ENCODE results near the gene HIVEP3. TPM values are rescaled to one million over a fixed set of nuclear protein-coding genes. Genes with fewer than 3 reads are reported as not detected.

Gene HIVEP3
- total RNA-seq, 1 donor from 2014 or later = 0.37 TPM

- Histone ChIP-seq H3K4me1 (peaks cover 11% of the 10 kb centered on the region), H3K4me2 (no peak overlapping the region), H3K9ac (no peak overlapping the region), H3K79me2 (ENCODE audit: low read depth) (no peaks in the 10 kb centered on the region), H2AFZ (replicated peaks) (no peak overlapping the region), H3F3A (ENCODE audit: low read depth) (no peaks in the 10 kb centered on the region), H3K36me3 (no peaks in the 10 kb centered on the region), H3K27me3 (no peaks in the 10 kb centered on the region), H3K4me3 (no peak overlapping the region), H3K27ac (no peak overlapping the region), H3K9me3 (ENCODE audit: low read depth) (no peaks in the 10 kb centered on the region), H4K20me1 (ENCODE audit: low read depth) (no peaks in the 10 kb centered on the region)
- no peaks in the 10 kb centered on the region for H3K9me3 Mint-ChIP-seq
- no peak for TF ChIP-seq CTCF (IDR thresholded peaks at IDR 0.05)
- no peak for TF ChIP-seq EZH2 (IDR thresholded peaks at IDR 0.05)
- no peaks in the 10 kb centered on the region for H3K36me3 Mint-ChIP-seq
- H3K4me3 Mint-ChIP-seq = no peak overlapping the region
- peaks cover 24% of the 10 kb centered on the region for H3K4me1 Mint-ChIP-seq
- H3K27me3 Mint-ChIP-seq (ENCODE audit: insufficient read depth, low read depth) = peaks cover 3% of the 10 kb centered on the region
- no peak for DNase-seq (ENCODE audit: low spot score)
- no peak overlapping the region for H3K27ac Mint-ChIP-seq
These were observed 180.7 kb downstream of the HIVEP3 start for GRCh38 chr1:41738006-41738405.

GRCh38 chr1:41735631-41736260 is 183.0 kb downstream of the HIVEP3 start:
- peaks cover 24% of the 10 kb centered on the region for H3K4me1 Mint-ChIP-seq
- peak; percentile 64 for DNase-seq (ENCODE audit: low spot score)
- no peaks in the 10 kb centered on the region for H3K36me3 Mint-ChIP-seq
- H4K20me1 ChIP-seq (ENCODE audit: low read depth) = no peaks in the 10 kb centered on the region
- H3K79me2 ChIP-seq (ENCODE audit: low read depth) = no peaks in the 10 kb centered on the region
- H2AFZ ChIP-seq (replicated peaks) = no peak overlapping the region
- no peaks in the 10 kb centered on the region for H3F3A ChIP-seq (ENCODE audit: low read depth)
- peaks cover 3% of the 10 kb centered on the region for H3K27me3 Mint-ChIP-seq (ENCODE audit: insufficient read depth, low read depth)
- H3K27ac ChIP-seq = no peak overlapping the region
- no peaks in the 10 kb centered on the region for H3K27me3 ChIP-seq
- H3K4me2 ChIP-seq = peak overlapping the region; percentile 28
- peak overlapping the region; percentile 31 for H3K27ac Mint-ChIP-seq
- no peaks in the 10 kb centered on the region for H3K9me3 Mint-ChIP-seq
- no peaks in the 10 kb centered on the region for H3K36me3 ChIP-seq
- no peak overlapping the region for H3K9ac ChIP-seq
- H3K9me3 ChIP-seq (ENCODE audit: low read depth) = no peaks in the 10 kb centered on the region
- peaks cover 11% of the 10 kb centered on the region for H3K4me1 ChIP-seq
- no peak overlapping the region for H3K4me3 ChIP-seq
- H3K4me3 Mint-ChIP-seq = no peak overlapping the region
- TF ChIP-seq EZH2 (IDR thresholded peaks at IDR 0.05) (no peak), CTCF (IDR thresholded peaks at IDR 0.05) (no peak), EZH2phosphoT487 (IDR thresholded peaks at IDR 0.05) (no peak)

GRCh38 chr1:41735139-41735538 is 183.6 kb downstream of the HIVEP3 start:
- Mint-ChIP-seq H3K4me1 (peaks cover 24% of the 10 kb centered on the region), H3K27ac (no peak overlapping the region), H3K4me3 (no peak overlapping the region), H3K9me3 (no peaks in the 10 kb centered on the region), H3K27me3 (ENCODE audit: insufficient read depth, low read depth) (peaks cover 3% of the 10 kb centered on the region), H3K36me3 (no peaks in the 10 kb centered on the region)
- no peaks in the 10 kb centered on the region for H3K9me3 ChIP-seq (ENCODE audit: low read depth)
- H3K9ac ChIP-seq = no peak overlapping the region
- no peak overlapping the region for H2AFZ ChIP-seq (replicated peaks)
- no peak for DNase-seq (ENCODE audit: low spot score)
- H3F3A ChIP-seq (ENCODE audit: low read depth) = no peaks in the 10 kb centered on the region
- no peaks in the 10 kb centered on the region for H3K79me2 ChIP-seq (ENCODE audit: low read depth)
- H4K20me1 ChIP-seq (ENCODE audit: low read depth) = no peaks in the 10 kb centered on the region
- no peaks in the 10 kb centered on the region for H3K27me3 ChIP-seq
- H3K36me3 ChIP-seq = no peaks in the 10 kb centered on the region
- no peak overlapping the region for H3K4me3 ChIP-seq
- TF ChIP-seq EZH2phosphoT487 (IDR thresholded peaks at IDR 0.05) (no peak), EZH2 (IDR thresholded peaks at IDR 0.05) (no peak), CTCF (IDR thresholded peaks at IDR 0.05) (no peak)
- no peak overlapping the region for H3K27ac ChIP-seq
- H3K4me1 ChIP-seq = peaks cover 14% of the 10 kb centered on the region
- H3K4me2 ChIP-seq = no peak overlapping the region
